ENCODE data around the gene MUC22. TPM values are rescaled to one million over a fixed set of nuclear protein-coding genes. Genes with fewer than 3 reads are reported as not detected.

The MUC22 gene
- total RNA-seq, 1 experiment from 2014 or later = not detected

DNA sequence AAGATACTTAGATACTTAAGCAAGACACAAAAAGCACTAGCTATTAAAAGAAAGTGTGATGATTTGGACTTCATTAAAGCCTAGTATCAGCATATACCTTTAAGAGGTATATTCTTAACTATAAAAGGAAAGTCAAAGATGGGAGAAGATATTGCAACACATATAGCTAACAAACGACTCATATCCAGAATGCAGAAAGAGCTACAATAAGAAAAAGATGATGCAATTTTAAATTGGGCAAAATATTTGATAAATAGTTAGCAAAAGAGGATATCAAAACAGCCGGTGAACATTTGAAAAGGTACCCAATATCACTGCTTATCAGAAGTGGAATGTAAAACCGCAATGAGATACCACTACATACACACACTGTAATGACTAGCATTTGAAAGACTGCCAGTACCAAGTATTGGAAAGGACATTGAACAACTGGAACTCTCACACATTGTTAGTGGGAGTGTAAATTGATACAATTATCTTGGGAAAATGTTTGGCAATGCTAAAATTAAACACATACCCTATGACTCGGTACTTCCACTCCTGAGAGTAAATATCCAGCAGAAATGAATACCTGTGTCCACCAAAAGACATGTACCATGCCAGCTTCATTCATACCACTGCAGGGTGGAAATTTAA, 25.7 kb downstream of the MUC22 start:
- H3K27ac Mint-ChIP-seq = no peak overlapping the region
- H3K4me3 Mint-ChIP-seq = no peak overlapping the region
- CTCF ChIA-PET = interaction anchor here (1.2 kb wide), 2 partner anchors 9 to 331 kb away, joined by 3 to 4 read pairs; no protein-coding TSS in a partner anchor

GRCh38 chr6:31037169-31037568, 26.9 kb downstream of the MUC22 start:
- no peak for TF ChIP-seq TCF7 (CRISPR knock-in tag; IDR thresholded peaks at IDR 0.05; ENCODE audit: low read depth)
- no peak for TF ChIP-seq EMX1 (CRISPR knock-in tag; IDR thresholded peaks at IDR 0.05)
- TF ChIP-seq ELF4 (CRISPR knock-in tag; IDR thresholded peaks at IDR 0.05; ENCODE audit: low read depth) = no peak
- no peak for TF ChIP-seq E2F5 (CRISPR knock-in tag; IDR thresholded peaks at IDR 0.05)
- TF ChIP-seq, protein P1, sequence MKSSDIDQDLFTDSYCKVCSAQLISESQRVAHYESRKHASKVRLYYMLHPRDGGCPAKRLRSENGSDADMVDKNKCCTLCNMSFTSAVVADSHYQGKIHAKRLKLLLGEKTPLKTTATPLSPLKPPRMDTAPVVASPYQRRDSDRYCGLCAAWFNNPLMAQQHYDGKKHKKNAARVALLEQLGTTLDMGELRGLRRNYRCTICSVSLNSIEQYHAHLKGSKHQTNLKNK (CRISPR knock-in tag; IDR thresholded peaks at IDR 0.05) = no peak
- TF ChIP-seq CREM (CRISPR knock-in tag; IDR thresholded peaks at IDR 0.05) = no peak
- no peak for TF ChIP-seq RORB (CRISPR knock-in tag; IDR thresholded peaks at IDR 0.05)
- TF ChIP-seq MXD4 (CRISPR knock-in tag; IDR thresholded peaks at IDR 0.05; ENCODE audit: borderline replicate concordance) = no peak
- CTCF ChIA-PET = interaction anchor here (0.7 kb wide), 1 partner anchor 514 kb away, joined by 3 read pairs; no protein-coding TSS in a partner anchor
- no peaks in the 10 kb centered on the region for H3K36me3 Mint-ChIP-seq
- no peak overlapping the region for H3K27ac Mint-ChIP-seq
- peaks cover 4% of the 10 kb centered on the region; the same call in 1 of the 2 replicates for H3K9me3 Mint-ChIP-seq
- no peak for DNase-seq (ENCODE audit: low spot score)
- no peak for ATAC-seq
- H3K4me1 Mint-ChIP-seq = no peaks in the 10 kb centered on the region
- POLR2A ChIA-PET = no interaction called here
- no peaks in the 10 kb centered on the region; the same call in 1 of the 2 replicates for H3K27me3 Mint-ChIP-seq (ENCODE audit: low read depth)
- no peak overlapping the region for H3K4me3 Mint-ChIP-seq

More for the DNA sequence above, 25.7 kb downstream of the MUC22 start:
- Mint-ChIP-seq H3K27me3 (ENCODE audit: low read depth) (no peaks in the 10 kb centered on the region; the same call in 1 of the 2 replicates), H3K36me3 (no peaks in the 10 kb centered on the region), H3K9me3 (peaks cover 4% of the 10 kb centered on the region; the same call in 1 of the 2 replicates), H3K4me1 (no peaks in the 10 kb centered on the region)
- DNase-seq (ENCODE audit: low spot score) (no peak), ATAC-seq (no peak)
- POLR2A ChIA-PET = no interaction called here
- TF ChIP-seq ZBTB43 (CRISPR knock-in tag; IDR thresholded peaks at IDR 0.05) (no peak), TEAD4 (CRISPR knock-in tag; IDR thresholded peaks at IDR 0.05) (no peak), ETV6 (CRISPR knock-in tag; IDR thresholded peaks at IDR 0.05) (no peak), HMGA2 (CRISPR knock-in tag; IDR thresholded peaks at IDR 0.05) (no peak), RORB (CRISPR knock-in tag; IDR thresholded peaks at IDR 0.05) (no peak), ZNF317 (CRISPR knock-in tag; IDR thresholded peaks at IDR 0.05; ENCODE audit: borderline replicate concordance, low read depth) (no peak)
- TF ChIP-seq, protein P2, sequence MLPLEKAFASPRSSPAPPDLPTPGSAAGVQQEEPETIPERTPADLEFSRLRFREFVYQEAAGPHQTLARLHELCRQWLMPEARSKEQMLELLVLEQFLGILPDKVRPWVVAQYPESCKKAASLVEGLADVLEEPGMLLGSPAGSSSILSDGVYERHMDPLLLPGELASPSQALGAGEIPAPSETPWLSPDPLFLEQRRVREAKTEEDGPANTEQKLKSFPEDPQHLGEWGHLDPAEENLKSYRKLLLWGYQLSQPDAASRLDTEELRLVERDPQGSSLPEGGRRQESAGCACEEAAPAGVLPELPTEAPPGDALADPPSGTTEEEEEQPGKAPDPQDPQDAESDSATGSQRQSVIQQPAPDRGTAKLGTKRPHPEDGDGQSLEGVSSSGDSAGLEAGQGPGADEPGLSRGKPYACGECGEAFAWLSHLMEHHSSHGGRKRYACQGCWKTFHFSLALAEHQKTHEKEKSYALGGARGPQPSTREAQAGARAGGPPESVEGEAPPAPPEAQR (CRISPR knock-in tag; IDR thresholded peaks at IDR 0.05) = no peak

DNA sequence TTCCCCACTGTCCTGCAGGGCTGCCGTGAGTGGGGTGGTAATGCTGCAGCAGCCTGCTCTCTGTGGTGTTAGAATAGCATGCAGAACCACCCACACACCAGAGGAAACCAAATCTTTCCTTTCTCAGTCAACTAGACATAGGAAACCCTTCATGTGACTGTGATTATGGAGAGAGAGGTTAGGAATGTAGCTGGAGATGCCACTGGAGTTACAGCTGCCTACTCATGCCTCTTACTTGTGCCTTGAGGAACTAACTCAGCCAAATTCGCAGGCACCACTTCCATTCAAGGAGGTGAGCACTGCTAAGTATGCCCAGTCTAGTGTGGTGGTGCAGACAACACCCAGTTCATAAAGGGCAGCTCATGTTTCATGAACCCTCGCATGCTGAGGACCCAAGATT, 27.4 kb downstream of the MUC22 start:
- H3K27ac Mint-ChIP-seq = no peak overlapping the region
- H3K4me1 Mint-ChIP-seq = no peaks in the 10 kb centered on the region
- no peaks in the 10 kb centered on the region; the same call in 1 of the 2 replicates for H3K27me3 Mint-ChIP-seq (ENCODE audit: low read depth)
- peaks cover 4% of the 10 kb centered on the region; the same call in 1 of the 2 replicates for H3K9me3 Mint-ChIP-seq
- ChIA-PET CTCF (interaction anchor here (1.8 kb wide), 1 partner anchor 95 kb away, joined by 5 read pairs; no protein-coding TSS in a partner anchor), POLR2A (no interaction called here)
- no peak for ATAC-seq
- no peak overlapping the region for H3K4me3 Mint-ChIP-seq
- DNase-seq (ENCODE audit: low spot score) = no peak
- H3K36me3 Mint-ChIP-seq = no peaks in the 10 kb centered on the region
- TF ChIP-seq EMX1 (CRISPR knock-in tag; IDR thresholded peaks at IDR 0.05) (no peak), CREM (CRISPR knock-in tag; IDR thresholded peaks at IDR 0.05) (no peak), ELF4 (CRISPR knock-in tag; IDR thresholded peaks at IDR 0.05; ENCODE audit: low read depth) (no peak), NR1H2 (CRISPR knock-in tag; IDR thresholded peaks at IDR 0.05) (no peak), SMAD3 (CRISPR knock-in tag; IDR thresholded peaks at IDR 0.05; ENCODE audit: borderline replicate concordance) (no peak), OVOL2 (CRISPR knock-in tag; IDR thresholded peaks at IDR 0.05; ENCODE audit: borderline replicate concordance) (no peak), FOXJ3 (CRISPR knock-in tag; IDR thresholded peaks at IDR 0.05; ENCODE audit: borderline replicate concordance) (no peak), JAZF1 (CRISPR knock-in tag; IDR thresholded peaks at IDR 0.05) (no peak), RELA (CRISPR knock-in tag; IDR thresholded peaks at IDR 0.05; ENCODE audit: borderline replicate concordance) (no peak), ZNF396 (CRISPR knock-in tag; IDR thresholded peaks at IDR 0.05; ENCODE audit: borderline replicate concordance) (no peak), ZNF671 (CRISPR knock-in tag; IDR thresholded peaks at IDR 0.05) (no peak)
- TF ChIP-seq, protein P3, sequence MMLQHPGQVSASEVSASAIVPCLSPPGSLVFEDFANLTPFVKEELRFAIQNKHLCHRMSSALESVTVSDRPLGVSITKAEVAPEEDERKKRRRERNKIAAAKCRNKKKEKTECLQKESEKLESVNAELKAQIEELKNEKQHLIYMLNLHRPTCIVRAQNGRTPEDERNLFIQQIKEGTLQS (CRISPR knock-in tag; conservative IDR thresholded peaks at IDR 0.05) = no peak
- TF ChIP-seq, protein P4, sequence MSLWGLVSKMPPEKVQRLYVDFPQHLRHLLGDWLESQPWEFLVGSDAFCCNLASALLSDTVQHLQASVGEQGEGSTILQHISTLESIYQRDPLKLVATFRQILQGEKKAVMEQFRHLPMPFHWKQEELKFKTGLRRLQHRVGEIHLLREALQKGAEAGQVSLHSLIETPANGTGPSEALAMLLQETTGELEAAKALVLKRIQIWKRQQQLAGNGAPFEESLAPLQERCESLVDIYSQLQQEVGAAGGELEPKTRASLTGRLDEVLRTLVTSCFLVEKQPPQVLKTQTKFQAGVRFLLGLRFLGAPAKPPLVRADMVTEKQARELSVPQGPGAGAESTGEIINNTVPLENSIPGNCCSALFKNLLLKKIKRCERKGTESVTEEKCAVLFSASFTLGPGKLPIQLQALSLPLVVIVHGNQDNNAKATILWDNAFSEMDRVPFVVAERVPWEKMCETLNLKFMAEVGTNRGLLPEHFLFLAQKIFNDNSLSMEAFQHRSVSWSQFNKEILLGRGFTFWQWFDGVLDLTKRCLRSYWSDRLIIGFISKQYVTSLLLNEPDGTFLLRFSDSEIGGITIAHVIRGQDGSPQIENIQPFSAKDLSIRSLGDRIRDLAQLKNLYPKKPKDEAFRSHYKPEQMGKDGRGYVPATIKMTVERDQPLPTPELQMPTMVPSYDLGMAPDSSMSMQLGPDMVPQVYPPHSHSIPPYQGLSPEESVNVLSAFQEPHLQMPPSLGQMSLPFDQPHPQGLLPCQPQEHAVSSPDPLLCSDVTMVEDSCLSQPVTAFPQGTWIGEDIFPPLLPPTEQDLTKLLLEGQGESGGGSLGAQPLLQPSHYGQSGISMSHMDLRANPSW (CRISPR knock-in tag; conservative IDR thresholded peaks at IDR 0.05; ENCODE audit: low read depth) = no peak
